Uterus (tissue), 2 donors: Measurements from ENCODE around the gene VCL.
"Not testable (repeated sequence)": the region's sequence is repeated elsewhere in the genome, so short reads cannot be mapped to it uniquely, and the experiment has no call there.

ENCODE experiments used
- POLR2A ChIP-seq, 2 donors: fragments of 450-650 bp; IDR thresholded peaks; one replicate each; pipeline ENCODE4 v1.6.1; 2016; ENCODE audit warnings: antibody characterized with exemption in 2 of 2, mild to moderate bottlenecking in 1 of 2, moderate library complexity in 1 of 2
- TF ChIP-seq, protein P1 (sequence below), 4 experiments: fragments of 200-600 bp in 2 of 4; fragments of 450-650 bp in 2 of 4; sonication (generic) in 2 of 4; IDR thresholded peaks; one replicate each; pipeline ENCODE4 v1.5.1; 2016 to 2019; ENCODE audit warnings: antibody characterized with exemption in 4 of 4, mild to moderate bottlenecking in 2 of 4, moderate library complexity in 1 of 4

DNA sequence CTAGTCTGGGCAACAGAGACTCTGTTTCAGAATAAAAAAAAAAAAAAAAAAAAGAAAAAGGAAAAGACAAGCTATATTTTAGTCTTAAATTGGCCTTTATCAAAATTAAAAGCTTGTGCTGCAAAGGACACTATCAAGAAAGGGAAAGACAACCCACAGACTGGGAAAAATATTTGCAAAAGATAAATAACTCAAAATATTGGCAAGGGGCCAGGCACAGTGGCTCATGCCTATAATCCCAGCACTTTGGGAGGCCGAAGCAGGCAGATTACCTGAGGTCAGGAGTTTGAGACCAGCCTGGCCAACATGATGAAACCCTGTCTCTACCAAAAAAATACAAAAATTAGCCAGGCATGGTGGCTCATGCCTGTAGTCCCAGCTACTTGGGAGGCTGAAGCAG lies 34.3 kb downstream of the VCL start:
- TF ChIP-seq, protein P1, sequence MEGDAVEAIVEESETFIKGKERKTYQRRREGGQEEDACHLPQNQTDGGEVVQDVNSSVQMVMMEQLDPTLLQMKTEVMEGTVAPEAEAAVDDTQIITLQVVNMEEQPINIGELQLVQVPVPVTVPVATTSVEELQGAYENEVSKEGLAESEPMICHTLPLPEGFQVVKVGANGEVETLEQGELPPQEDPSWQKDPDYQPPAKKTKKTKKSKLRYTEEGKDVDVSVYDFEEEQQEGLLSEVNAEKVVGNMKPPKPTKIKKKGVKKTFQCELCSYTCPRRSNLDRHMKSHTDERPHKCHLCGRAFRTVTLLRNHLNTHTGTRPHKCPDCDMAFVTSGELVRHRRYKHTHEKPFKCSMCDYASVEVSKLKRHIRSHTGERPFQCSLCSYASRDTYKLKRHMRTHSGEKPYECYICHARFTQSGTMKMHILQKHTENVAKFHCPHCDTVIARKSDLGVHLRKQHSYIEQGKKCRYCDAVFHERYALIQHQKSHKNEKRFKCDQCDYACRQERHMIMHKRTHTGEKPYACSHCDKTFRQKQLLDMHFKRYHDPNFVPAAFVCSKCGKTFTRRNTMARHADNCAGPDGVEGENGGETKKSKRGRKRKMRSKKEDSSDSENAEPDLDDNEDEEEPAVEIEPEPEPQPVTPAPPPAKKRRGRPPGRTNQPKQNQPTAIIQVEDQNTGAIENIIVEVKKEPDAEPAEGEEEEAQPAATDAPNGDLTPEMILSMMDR (IDR thresholded peaks at IDR 0.05) = not testable (repeated sequence)
- TF ChIP-seq POLR2A (IDR thresholded peaks at IDR 0.05) = not testable (repeated sequence)
